HCT116 (cell line): ENCODE data around the gene MRLN. TPM values are rescaled to one million over a fixed set of nuclear protein-coding genes. Genes with fewer than 3 reads are reported as not detected.
"Not testable (repeated sequence)": the region's sequence is repeated elsewhere in the genome, so short reads cannot be mapped to it uniquely, and the experiment has no call there.

Experiments used
- ATAC-seq: fragments of 200-7000 bp; cut with Tn5 transposase; 2 replicates; pipeline ENCODE4 v1.9.1; 2020; ENCODE audit warnings: mild to moderate bottlenecking, moderate library complexity
- BruUV-seq: library from RNA; stranded (reverse); fragments of 400-500 nt; replicated peaks from 2 replicates; lab custom pipeline; 2021; lab: Mats Ljungman, UMichigan
- CTCF ChIA-PET: fragments of 300-600 bp; sonication (Branson Sonifier 250); formaldehyde crosslinking; loops from one replicate; lab custom pipeline; 2021; ENCODE audit warnings: antibody characterized with exemption; lab: Charles Lee
- POLR2A ChIA-PET: fragments of 300-600, 350-600 bp; sonication (Branson Sonifier 250); formaldehyde crosslinking; loops from one replicate; lab custom pipeline; 2021; ENCODE audit warnings: antibody characterized with exemption; lab: Charles Lee
- RAD21 ChIA-PET, 2 experiments: fragments of 300-600 bp; sonication (Branson Sonifier 250); formaldehyde crosslinking; loops; one replicate each; lab custom pipeline; 2023; ENCODE audit warnings: low total read pairs in 2 of 2; ENCODE audit not compliant: uncharacterized antibody in 2 of 2, unreplicated experiment in 2 of 2, low non-redundant PET in 1 of 2; lab: Charles Lee
- DNase-seq: peaks from one replicate; pipeline ENCODE4 v3.0.0-alpha.2; 2010; ENCODE audit warnings: low read depth, low spot score
- H2AFZ ChIP-seq: fragments of 200-600 bp; shearing (Covaris generic), sonication (generic); 2 replicates; pipeline ENCODE4 v1.6.1; 2017; ENCODE audit warnings: low read depth, mixed run types, mixed read lengths, antibody characterized with exemption, low read length; ENCODE audit not compliant: poor library complexity, severe bottlenecking
- H3K27ac ChIP-seq: 2 replicates; pipeline ENCODE4 v1.5.1; 2012; ENCODE audit warnings: low read depth, low read length
- H3K27me3 ChIP-seq: fragments of 200-600 bp; sonication (generic); 2 replicates; pipeline ENCODE4 v1.6.1; 2016; ENCODE audit warnings: mixed run types, low read length, mixed read lengths; ENCODE audit not compliant: insufficient read depth
- H3K36me3 ChIP-seq, 2 experiments: fragments of 200-500 bp in 1 of 2; fragments of 200-600 bp in 1 of 2; sonication (Bioruptor generic) in 1 of 2; sonication (generic) in 1 of 2; 2 replicates each; pipeline versions ENCODE4 v1.5.1 to v1.6.1; 2014 to 2016; ENCODE audit warnings: low read length in 2 of 2, inconsistent platforms in 1 of 2, mixed read lengths in 1 of 2, mixed run types in 1 of 2; ENCODE audit not compliant: insufficient read depth in 2 of 2, control insufficient read depth in 1 of 2
- H3K4me1 ChIP-seq, 2 experiments: fragments of 200-600 bp in 1 of 2; sonication (generic) in 1 of 2; 2 replicates each; pipeline versions ENCODE4 v1.5.1 to v1.6.1; 2012 to 2017; ENCODE audit warnings: low read length in 2 of 2, inconsistent platforms in 1 of 2, mild to moderate bottlenecking in 1 of 2, mixed read lengths in 1 of 2, mixed run types in 1 of 2, moderate library complexity in 1 of 2; ENCODE audit not compliant: insufficient read depth in 2 of 2, control insufficient read depth in 1 of 2
- H3K4me2 ChIP-seq: fragments of 200-600 bp; sonication (generic); 2 replicates; pipeline ENCODE4 v1.6.1; 2017; ENCODE audit warnings: mixed run types, low read length, mixed read lengths
- H3K4me3 ChIP-seq, 2 experiments: fragments of 200-600 bp in 1 of 2; sonication (generic) in 1 of 2; replicated peaks in 1 of 2; 2 replicates each; pipeline ENCODE4 v1.5.1; 2011 to 2016; ENCODE audit warnings: low read length in 2 of 2, control low read depth in 1 of 2, low read depth in 1 of 2, mild to moderate bottlenecking in 1 of 2, mixed read lengths in 1 of 2, mixed run types in 1 of 2
- H3K79me2 ChIP-seq: fragments of 200-600 bp; sonication (generic); 2 replicates; pipeline ENCODE4 v1.6.1; 2017; ENCODE audit warnings: mild to moderate bottlenecking, mixed run types, low read length, moderate library complexity, mixed read lengths; ENCODE audit not compliant: insufficient read depth
- H3K9ac ChIP-seq: fragments of 200-600 bp; sonication (generic); 2 replicates; pipeline ENCODE4 v1.6.1; 2016; ENCODE audit warnings: low read length, mixed read lengths
- H3K9me2 ChIP-seq: fragments of 200-600 bp; sonication (generic), shearing (Covaris generic); 2 replicates; pipeline ENCODE4 v1.6.1; 2017; ENCODE audit warnings: mixed run types, mild to moderate bottlenecking, moderate library complexity; ENCODE audit not compliant: insufficient read depth
- H3K9me3 ChIP-seq, 2 experiments: fragments of 200-500 bp in 1 of 2; fragments of 200-600 bp in 1 of 2; sonication (Bioruptor generic) in 1 of 2; sonication (generic) in 1 of 2; 2 replicates each; pipeline ENCODE4 v1.6.1; 2014 to 2017; ENCODE audit warnings: low read length in 2 of 2, mixed read lengths in 2 of 2, inconsistent platforms in 1 of 2, low read depth in 1 of 2, mild to moderate bottlenecking in 1 of 2, mixed run types in 1 of 2, moderate library complexity in 1 of 2; ENCODE audit not compliant: control insufficient read depth in 1 of 2, insufficient read depth in 1 of 2
- H4K20me1 ChIP-seq: fragments of 200-600 bp; sonication (generic), shearing (Covaris generic); 2 replicates; pipeline ENCODE4 v1.6.1; 2017; ENCODE audit warnings: mixed run types, mild to moderate bottlenecking, moderate library complexity; ENCODE audit not compliant: insufficient read depth
- ATF3 ChIP-seq: IDR thresholded peaks from 2 replicates; pipeline ENCODE4 v1.6.1; 2012
- CBX3 ChIP-seq: IDR thresholded peaks from 2 replicates; pipeline ENCODE4 v1.6.1; 2012; ENCODE audit warnings: low read depth
- CTCF ChIP-seq, 3 experiments: fragments of 200-600 bp in 1 of 3; sonication (generic) in 1 of 3; IDR thresholded peaks in 2 of 3; conservative IDR thresholded peaks in 1 of 3; 2 replicates each; pipeline ENCODE4 v1.5.1; 2012 to 2017; ENCODE audit warnings: low read depth in 2 of 3, low read length in 2 of 3, antibody characterized with exemption in 1 of 3, borderline replicate concordance in 1 of 3, control low read depth in 1 of 3, mild to moderate bottlenecking in 1 of 3, mixed read lengths in 1 of 3, mixed run types in 1 of 3, moderate library complexity in 1 of 3; ENCODE audit not compliant: insufficient read depth in 1 of 3
- EGR1 ChIP-seq: IDR thresholded peaks from 2 replicates; pipeline ENCODE4 v1.6.1; 2012; ENCODE audit warnings: low read depth
- ELF1 ChIP-seq: IDR thresholded peaks from 2 replicates; pipeline ENCODE4 v1.6.1; 2012; ENCODE audit warnings: low read depth, borderline replicate concordance
- EZH2 ChIP-seq: fragments of 200-600 bp; sonication (generic); IDR thresholded peaks from 2 replicates; pipeline ENCODE4 v1.6.1; 2017; ENCODE audit warnings: antibody characterized with exemption, mixed run types
- EZH2phosphoT487 ChIP-seq: fragments of 200-600 bp; IDR thresholded peaks from 2 replicates; pipeline ENCODE4 v1.6.1; 2018; ENCODE audit warnings: antibody characterized with exemption, borderline replicate concordance
- FOSL1 ChIP-seq: IDR thresholded peaks from 2 replicates; pipeline ENCODE4 v1.6.1; 2012; ENCODE audit warnings: low read depth
- JUND ChIP-seq: IDR thresholded peaks from 2 replicates; pipeline ENCODE4 v1.6.1; 2012
- SIN3A ChIP-seq: IDR thresholded peaks from 2 replicates; pipeline ENCODE4 v1.6.1; 2012; ENCODE audit warnings: low read depth
- SRF ChIP-seq: IDR thresholded peaks from 2 replicates; pipeline ENCODE4 v1.6.1; 2012; ENCODE audit warnings: low read depth
- YY1 ChIP-seq: IDR thresholded peaks from 2 replicates; pipeline ENCODE4 v1.6.1; 2011; ENCODE audit warnings: low read length, low read depth, moderate library complexity, mild to moderate bottlenecking; ENCODE audit not compliant: insufficient replicate concordance; ENCODE audit errors: extremely low read depth
- ZBTB33 ChIP-seq: IDR thresholded peaks from 2 replicates; pipeline ENCODE4 v1.6.1; 2011; ENCODE audit warnings: mild to moderate bottlenecking, low read length, moderate library complexity; ENCODE audit not compliant: insufficient replicate concordance; ENCODE audit errors: extremely low read depth
- intact Hi-C: fragments of 100-400 bp; cut with micrococcal nuclease; formaldehyde crosslinking; loops from 2 replicates; pipeline ENCODE4 v1.10.0; 2022
- total RNA-seq: library from RNA; stranded (reverse); gene quantifications from one replicate; pipeline ENCODE4 v1.2.1, GENCODE V29; 2021; ENCODE audit not compliant: unreplicated experiment
- TF ChIP-seq, protein P1 (sequence below): IDR thresholded peaks from 2 replicates; pipeline ENCODE4 v1.6.1; 2012; ENCODE audit warnings: low read depth

MRLN gene
- total RNA-seq, 1 experiment from 2014 or later, result not detected

DNA sequence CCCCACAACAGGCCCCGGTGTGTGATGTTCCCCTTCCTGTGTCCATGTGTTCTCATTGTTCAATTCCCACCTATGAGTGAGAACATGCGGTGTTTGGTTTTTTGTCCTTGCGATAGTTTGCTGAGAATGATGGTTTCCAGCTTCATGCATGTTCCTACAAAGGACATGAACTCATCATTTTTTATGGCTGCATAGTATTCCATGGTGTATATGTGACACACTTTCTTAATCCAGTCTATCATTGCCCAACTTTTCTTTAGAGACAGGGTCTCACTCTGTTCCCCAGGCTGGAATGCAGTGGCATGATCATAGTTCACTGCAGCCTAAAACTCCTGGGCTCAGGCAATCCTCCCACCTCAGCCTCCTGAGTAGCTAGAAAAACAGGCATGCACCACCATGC, 32.2 kb upstream of the MRLN start:
- H3K79me2 ChIP-seq, H3K9ac ChIP-seq, H2AFZ ChIP-seq, CTCF ChIA-PET, H4K20me1 ChIP-seq, H3K4me2 ChIP-seq, DNase-seq, POLR2A ChIA-PET, H3K36me3 ChIP-seq, ATAC-seq, H3K27ac ChIP-seq, H3K27me3 ChIP-seq, BruUV-seq, H3K4me1 ChIP-seq, RAD21 ChIA-PET, H3K9me3 ChIP-seq, H3K4me3 ChIP-seq, intact Hi-C loops, H3K9me2 ChIP-seq: not testable (repeated sequence)

- BruUV-seq, result no TSS peak
- H3K27me3 ChIP-seq, result no peaks in the 10 kb centered on the region
- H3K9me3 ChIP-seq, result no peaks in the 10 kb centered on the region
- H3K27ac ChIP-seq, result no peak overlapping the region
- no peaks in the 10 kb centered on the region for H3K9me2 ChIP-seq
- ChIA-PET CTCF (no interaction called here), POLR2A (no interaction called here), RAD21 (no interaction called here)
- DNase-seq (no peak), ATAC-seq (no peak)
- no peak overlapping the region for H2AFZ ChIP-seq
- H3K79me2 ChIP-seq, result no peaks in the 10 kb centered on the region
- no peak overlapping the region for H3K9ac ChIP-seq
- TF ChIP-seq JUND (no peak), SIN3A (no peak), EZH2 (no peak), YY1 (no peak), CTCF (IDR thresholded peaks at IDR 0.05 in 2 of 3, conservative IDR thresholded peaks at IDR 0.05 in 1 of 3; ENCODE audit: borderline replicate concordance in 1 of 3, insufficient read depth in 1 of 3, low read depth in 2 of 3, low read length in 2 of 3) (no peak), SRF (no peak), EGR1 (no peak), CBX3 (no peak), EZH2phosphoT487 (no peak), ATF3 (no peak), ELF1 (no peak), ZBTB33 (no peak), FOSL1 (no peak)
- TF ChIP-seq, protein P1, sequence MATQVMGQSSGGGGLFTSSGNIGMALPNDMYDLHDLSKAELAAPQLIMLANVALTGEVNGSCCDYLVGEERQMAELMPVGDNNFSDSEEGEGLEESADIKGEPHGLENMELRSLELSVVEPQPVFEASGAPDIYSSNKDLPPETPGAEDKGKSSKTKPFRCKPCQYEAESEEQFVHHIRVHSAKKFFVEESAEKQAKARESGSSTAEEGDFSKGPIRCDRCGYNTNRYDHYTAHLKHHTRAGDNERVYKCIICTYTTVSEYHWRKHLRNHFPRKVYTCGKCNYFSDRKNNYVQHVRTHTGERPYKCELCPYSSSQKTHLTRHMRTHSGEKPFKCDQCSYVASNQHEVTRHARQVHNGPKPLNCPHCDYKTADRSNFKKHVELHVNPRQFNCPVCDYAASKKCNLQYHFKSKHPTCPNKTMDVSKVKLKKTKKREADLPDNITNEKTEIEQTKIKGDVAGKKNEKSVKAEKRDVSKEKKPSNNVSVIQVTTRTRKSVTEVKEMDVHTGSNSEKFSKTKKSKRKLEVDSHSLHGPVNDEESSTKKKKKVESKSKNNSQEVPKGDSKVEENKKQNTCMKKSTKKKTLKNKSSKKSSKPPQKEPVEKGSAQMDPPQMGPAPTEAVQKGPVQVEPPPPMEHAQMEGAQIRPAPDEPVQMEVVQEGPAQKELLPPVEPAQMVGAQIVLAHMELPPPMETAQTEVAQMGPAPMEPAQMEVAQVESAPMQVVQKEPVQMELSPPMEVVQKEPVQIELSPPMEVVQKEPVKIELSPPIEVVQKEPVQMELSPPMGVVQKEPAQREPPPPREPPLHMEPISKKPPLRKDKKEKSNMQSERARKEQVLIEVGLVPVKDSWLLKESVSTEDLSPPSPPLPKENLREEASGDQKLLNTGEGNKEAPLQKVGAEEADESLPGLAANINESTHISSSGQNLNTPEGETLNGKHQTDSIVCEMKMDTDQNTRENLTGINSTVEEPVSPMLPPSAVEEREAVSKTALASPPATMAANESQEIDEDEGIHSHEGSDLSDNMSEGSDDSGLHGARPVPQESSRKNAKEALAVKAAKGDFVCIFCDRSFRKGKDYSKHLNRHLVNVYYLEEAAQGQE, result no peak
- no peak overlapping the region for H3K4me2 ChIP-seq
- intact Hi-C loops, result no loop called here
- no peaks in the 10 kb centered on the region for H3K36me3 ChIP-seq
- no peak overlapping the region for H3K4me3 ChIP-seq
- no peaks in the 10 kb centered on the region for H4K20me1 ChIP-seq
- H3K4me1 ChIP-seq, result no peaks in the 10 kb centered on the region
Observed at GRCh38 chr10:59781511-59781910, 28.3 kb upstream of the MRLN start.
